GM19238 (cell line): Measurements from ENCODE around the gene SETD2.
"Not testable (repeated sequence)": the region's sequence is repeated elsewhere in the genome, so short reads cannot be mapped to it uniquely, and the experiment has no call there.

Experiments
- DNase-seq: peaks from one replicate; pipeline ENCODE4 v3.0.0; 2011; ENCODE audit warnings: low spot score; ENCODE audit not compliant: insufficient read length

Gene SETD2

GRCh38 chr3:47037302-47037701 lies 126.6 kb downstream of the SETD2 start:
- not testable (repeated sequence) for DNase-seq

- no peak for DNase-seq
Observed at GRCh38 chr3:47036145-47036544, 127.8 kb downstream of the SETD2 start.

DNA sequence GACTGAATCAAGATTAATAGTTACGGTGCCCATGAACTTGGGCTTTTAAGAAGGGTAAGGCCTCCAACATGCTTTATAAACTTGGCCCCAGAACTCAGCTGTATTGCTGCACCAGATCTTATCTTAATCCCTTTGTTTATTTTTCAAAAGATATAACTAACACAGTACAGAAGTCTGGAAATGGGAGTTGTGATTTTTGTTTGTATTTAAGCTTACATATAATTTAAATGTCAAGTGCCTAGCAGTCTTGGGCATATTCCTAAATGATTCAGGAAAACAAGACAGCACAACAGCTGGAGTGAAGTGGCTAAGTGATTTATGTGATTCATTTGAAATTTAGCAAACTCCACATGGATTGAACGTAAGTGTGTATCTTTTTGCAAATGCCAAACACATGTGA lies 128.3 kb downstream of the SETD2 start:
- DNase-seq: no peak

DNA sequence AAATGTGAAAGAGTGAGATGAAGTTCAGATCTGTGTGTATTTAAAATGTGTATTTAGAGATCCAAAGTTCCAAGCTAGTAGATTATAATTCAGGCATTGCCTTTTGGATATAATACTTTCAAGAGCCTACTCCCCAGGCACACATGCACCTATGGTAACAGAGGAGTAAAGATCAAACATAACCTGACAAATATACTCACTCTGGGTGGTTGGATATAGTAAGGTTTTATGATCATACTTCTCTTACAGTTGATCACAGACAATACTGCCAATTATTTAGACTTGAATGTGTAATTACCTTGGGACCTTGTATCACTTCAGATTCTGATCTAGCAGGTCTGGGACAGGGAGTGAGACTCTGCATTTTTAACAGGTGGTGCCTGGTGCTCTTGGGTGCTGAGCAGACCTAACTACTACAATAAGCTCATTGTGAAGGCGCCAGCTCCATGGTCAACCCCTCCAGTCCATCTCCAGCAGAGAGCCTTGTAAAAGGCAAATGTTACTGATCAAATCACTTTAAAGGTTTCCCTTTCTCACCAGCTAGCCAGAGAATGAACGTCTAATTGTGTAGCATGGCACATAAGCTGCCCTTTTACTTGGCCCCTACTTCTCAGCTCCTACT lies 128.9 kb downstream of the SETD2 start:
- DNase-seq: no peak

GRCh38 chr3:47031041-47031440 lies 132.9 kb downstream of the SETD2 start:
- DNase-seq: not testable (repeated sequence)

DNA sequence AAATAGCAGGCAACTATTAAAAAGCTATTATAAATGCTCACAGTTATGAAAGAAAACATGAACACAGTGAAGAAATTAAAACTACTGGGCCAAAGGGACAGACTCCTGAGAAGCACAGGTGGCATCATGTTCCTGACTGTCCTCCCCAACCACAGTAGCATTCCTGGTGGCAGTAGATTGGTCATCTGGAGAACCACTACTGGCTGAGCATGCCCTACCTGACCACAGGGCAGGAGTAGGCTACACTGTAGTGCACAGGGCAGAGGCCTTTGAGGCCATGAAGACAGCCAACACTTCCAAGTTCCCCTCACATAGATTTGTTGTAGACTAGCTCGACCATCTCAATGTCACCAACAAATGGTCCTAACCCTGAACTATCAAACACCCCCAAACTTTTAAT lies 135.2 kb downstream of the SETD2 start:
- no peak for DNase-seq

GRCh38 chr3:47028146-47028545 lies 135.8 kb downstream of the SETD2 start:
- no peak for DNase-seq

GRCh38 chr3:47026432-47026831 lies 137.5 kb downstream of the SETD2 start:
- DNase-seq: not testable (repeated sequence)

- DNase-seq: no peak
Observed at GRCh38 chr3:47024932-47025331, 139.0 kb downstream of the SETD2 start.

DNA sequence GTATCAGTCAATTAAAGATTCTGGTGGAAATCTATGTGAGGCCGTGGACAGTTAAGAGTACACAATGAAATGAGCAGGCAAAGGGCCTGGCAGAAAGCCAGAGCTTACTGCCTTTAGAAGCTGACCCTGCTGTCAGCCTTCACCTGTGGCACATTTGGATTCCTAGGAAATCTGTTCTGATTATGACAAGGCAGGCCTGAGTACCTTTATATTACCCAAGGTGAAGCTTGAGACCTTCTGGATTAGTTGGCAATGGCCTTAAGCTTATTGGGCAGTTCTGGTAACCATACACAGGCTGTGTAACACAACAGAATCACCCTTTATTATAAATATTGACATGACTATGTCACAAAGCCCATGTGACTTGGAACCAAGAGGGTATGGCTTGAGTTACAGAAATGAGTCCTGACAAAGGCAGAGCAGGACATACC lies 141.3 kb downstream of the SETD2 start:
- no peak for DNase-seq

DNA sequence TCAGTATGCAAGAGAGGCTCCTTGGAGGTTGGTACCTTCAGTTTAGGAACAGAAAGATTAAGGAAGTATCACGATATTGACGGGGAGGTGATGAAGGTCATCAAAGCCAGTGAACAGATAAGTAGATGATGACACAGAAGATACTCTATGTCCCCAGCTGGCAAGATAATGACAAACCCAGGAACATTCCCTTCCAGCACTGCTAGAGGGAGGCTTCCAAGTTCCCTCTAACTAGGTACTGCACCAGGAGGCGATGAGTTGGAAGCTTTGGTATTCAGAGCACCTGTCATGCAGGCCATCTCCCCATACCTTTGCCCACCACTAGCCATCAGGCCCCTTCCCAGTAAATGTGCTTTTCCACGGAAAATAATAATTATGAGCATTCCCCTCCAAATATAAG lies 143.6 kb downstream of the SETD2 start:
- DNase-seq: no peak

GRCh38 chr3:47019201-47019600 lies 144.7 kb downstream of the SETD2 start:
- DNase-seq: no peak

DNA sequence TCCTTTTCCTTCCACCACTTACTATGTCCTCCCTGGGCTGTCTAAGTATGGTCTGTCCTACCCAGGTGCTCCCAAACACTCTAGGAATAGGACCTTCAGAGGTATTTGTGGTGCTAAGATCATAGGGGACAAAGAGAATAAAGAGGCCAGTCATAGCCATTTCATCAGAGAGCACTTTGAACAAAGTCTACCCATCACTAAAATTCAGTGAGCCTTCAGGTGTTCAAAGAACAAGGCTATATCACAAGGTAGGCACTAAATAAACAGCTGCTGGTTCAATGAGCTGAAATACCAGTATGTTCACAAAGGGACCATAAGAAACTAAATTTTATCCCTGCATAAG lies 145.7 kb downstream of the SETD2 start:
- DNase-seq: no peak

GRCh38 chr3:47017504-47018268 lies 146.2 kb downstream of the SETD2 start:
- no peak for DNase-seq

GRCh38 chr3:47016934-47017435 lies 146.9 kb downstream of the SETD2 start:
- no peak for DNase-seq

GRCh38 chr3:47016086-47016933 lies 147.6 kb downstream of the SETD2 start:
- no peak for DNase-seq

DNA sequence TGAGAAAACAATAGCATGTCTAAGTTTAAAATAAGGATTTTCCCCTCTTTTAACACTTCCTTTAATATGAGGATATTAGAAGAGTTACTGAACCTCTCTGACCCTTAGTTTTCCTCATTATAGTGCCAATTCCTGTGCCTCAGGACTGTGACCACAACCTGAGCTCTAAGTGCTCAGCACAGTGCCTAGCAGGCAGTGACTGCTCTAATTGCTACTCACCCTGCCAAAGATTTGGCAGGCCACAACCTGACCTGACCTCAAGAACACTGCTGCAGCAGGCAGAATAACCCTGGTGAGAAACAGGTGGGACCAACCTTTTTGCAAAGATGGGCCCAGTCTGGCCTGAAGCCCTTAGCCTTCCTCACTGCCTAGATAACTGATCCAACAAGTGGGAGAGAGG lies 148.8 kb downstream of the SETD2 start:
- DNase-seq: no peak

DNA sequence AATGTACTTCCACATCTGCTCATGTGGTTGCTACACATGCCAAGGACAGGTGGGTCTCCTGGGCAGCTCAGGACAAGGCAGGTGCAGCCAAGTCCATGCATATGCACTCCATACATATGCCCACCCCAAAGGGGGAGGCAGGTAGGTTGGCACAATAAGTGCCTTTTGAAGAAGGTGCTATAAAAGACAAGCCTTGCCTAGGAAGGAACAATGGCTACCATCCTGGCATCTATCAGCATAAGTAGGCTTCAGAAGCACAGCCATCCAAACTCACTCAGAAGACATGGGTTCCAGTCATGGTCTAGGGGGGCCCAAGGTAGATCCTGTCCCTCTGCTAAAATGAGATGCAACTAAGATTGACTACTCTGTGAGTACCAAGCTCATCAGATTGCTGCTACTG lies 149.9 kb downstream of the SETD2 start:
- DNase-seq: no peak

GRCh38 chr3:47013231-47013630 lies 150.7 kb downstream of the SETD2 start:
- no peak for DNase-seq

DNA sequence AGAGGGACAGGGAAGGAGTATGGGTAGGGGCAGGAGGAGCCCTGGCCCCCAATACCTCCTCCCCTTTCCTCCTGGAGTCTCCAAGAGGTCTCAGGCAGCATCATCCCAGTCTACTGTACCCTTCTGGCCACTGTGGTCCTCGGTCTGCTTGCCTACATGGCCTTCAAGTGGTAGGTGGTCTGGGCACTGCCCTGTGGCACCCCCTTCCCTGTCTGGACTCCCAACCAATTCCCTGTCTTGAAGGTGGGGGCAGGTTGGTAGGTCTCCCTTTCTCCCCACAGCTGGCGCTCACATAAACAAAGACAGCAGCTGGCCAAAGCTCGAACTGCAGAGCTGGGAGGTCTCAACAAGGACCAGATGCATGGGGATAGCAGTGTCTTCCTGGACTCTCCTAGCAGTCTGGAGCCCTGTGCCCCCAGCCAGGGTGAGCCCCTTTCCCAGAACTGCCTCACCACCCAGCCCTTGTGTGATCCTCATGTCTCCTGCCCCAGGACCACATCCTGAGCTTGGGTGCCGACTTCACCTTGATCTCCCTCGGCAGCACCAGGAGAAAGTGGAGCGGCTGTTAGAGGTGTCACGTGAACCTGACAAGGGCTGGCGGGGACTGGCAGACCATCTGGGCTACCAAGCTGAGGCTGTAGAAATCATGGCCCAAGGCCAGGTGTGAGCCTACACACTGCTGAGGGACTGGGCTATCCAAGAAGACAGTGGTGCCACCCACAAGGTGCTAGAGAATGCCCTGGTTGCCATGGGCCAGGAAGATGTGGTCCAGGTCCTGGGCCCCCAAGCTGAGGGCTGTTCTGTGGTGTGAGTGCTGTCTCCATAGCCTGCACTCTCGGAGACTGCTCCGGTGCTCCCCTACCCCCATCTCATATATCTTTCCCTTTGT lies 151.3 kb downstream of the SETD2 start:
- DNase-seq: no peak

DNA sequence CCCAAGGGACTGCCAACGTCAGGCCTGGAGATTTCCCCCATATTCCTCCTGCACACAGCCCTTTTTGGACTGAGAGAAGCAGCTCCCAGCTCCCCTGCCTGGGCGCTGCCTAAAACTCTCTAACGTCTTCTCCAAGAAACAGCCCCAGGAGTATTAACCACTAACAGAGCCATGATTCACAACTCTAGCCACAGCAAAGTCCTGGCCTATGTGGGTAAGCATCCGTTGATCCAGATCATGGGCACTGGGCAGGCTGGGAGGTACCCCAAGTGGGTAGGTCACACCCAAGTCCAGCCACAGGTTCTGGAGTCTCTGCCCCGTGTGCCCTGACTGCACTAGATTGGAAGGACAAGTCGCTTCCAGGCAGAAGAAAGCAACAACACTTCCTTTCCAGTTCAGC lies 152.5 kb downstream of the SETD2 start:
- no peak for DNase-seq
